H1 (cell line): Measurements from ENCODE around the gene C2CD4D. TPM values are rescaled to one million over a fixed set of nuclear protein-coding genes. Genes with fewer than 3 reads are reported as not detected.

Experiments
- ATF2 ChIP-seq: IDR thresholded peaks from 2 replicates; pipeline ENCODE4 v1.6.1; 2012; ENCODE audit warnings: low read length, inconsistent platforms
- ATF3 ChIP-seq: IDR thresholded peaks from 2 replicates; pipeline ENCODE4 v1.6.1; 2011; ENCODE audit warnings: low read depth, mild to moderate bottlenecking, low read length; ENCODE audit not compliant: insufficient read depth
- CTCF ChIP-seq, 3 experiments: IDR thresholded peaks; 1 replicate in 2 of 3; 2 replicates in 1 of 3; pipeline versions ENCODE4 v1.5.1 to v1.6.1; 2011; ENCODE audit warnings: low read length in 3 of 3, mild to moderate bottlenecking in 3 of 3, inconsistent platforms in 2 of 3, low read depth in 1 of 3, moderate library complexity in 1 of 3; ENCODE audit not compliant: insufficient read depth in 1 of 3; ENCODE audit errors: control extremely low read depth in 1 of 3
- KDM4A ChIP-seq: IDR thresholded peaks from one replicate; pipeline ENCODE4 v1.7.1; 2012; ENCODE audit warnings: low read depth, mild to moderate bottlenecking, moderate library complexity, low read length, inconsistent platforms; ENCODE audit not compliant: severe bottlenecking
- MAFK ChIP-seq: IDR thresholded peaks from 2 replicates; pipeline ENCODE4 v1.6.1; 2012; ENCODE audit warnings: low read depth, mild to moderate bottlenecking, improper control_type of control experiment, low read length
- POU5F1 ChIP-seq: IDR thresholded peaks from 2 replicates; pipeline ENCODE4 v1.6.1; 2011; ENCODE audit warnings: low read depth, mild to moderate bottlenecking, low read length, moderate library complexity
- SIX5 ChIP-seq: IDR thresholded peaks from 2 replicates; pipeline ENCODE4 v1.6.1; 2011; ENCODE audit warnings: mild to moderate bottlenecking, low read depth, low read length
- YY1 ChIP-seq: IDR thresholded peaks from 2 replicates; pipeline ENCODE4 v1.6.1; 2011; ENCODE audit warnings: low read depth, mild to moderate bottlenecking, low read length
- polyA plus RNA-seq, 7 experiments: library from polyadenylated mRNA; depleted of rRNA in 3 of 7; stranded (reverse) in 5 of 7; unstranded in 2 of 7; fragments of >200 nt in 5 of 7; fragments of 200-250 nt in 2 of 7; gene quantifications; 1 replicate in 5 of 7; 2 replicates in 1 of 7; 4 replicates in 1 of 7; pipeline versions ENCODE4 v1.2.1 to v1.2.3, GENCODE V29; 2011 to 2013; ENCODE audit warnings: missing spikeins in 2 of 7, mixed read lengths in 2 of 7
- total RNA-seq: library from RNA; stranded (reverse); fragmentation: NEBNext Ultra II Directional; extraction: Animal tissue kit (Norgen Biotek cat#: 25700); gene quantifications from 2 replicates; pipeline ENCODE4 v1.2.1, GENCODE V29; 2021

Gene C2CD4D
- total and polyA plus RNA-seq, 2 of the 8 experiments (the other 6 are each of a cell fraction or from before 2014, with no cell fraction given), result 0.41 to 0.71 TPM

GRCh38 chr1:151839457-151840403, at the start of gene C2CD4D (continued):
- TF ChIP-seq CTCF (IDR thresholded peaks at IDR 0.05; ENCODE audit: control extremely low read depth in 1 of 3, insufficient read depth in 1 of 3, low read depth in 1 of 3, low read length in 3 of 3) (peak; percentile 8 to 24 (median 15); a peak in 3 of 4 replicates), YY1 (no peak), KDM4A (peak; percentile 61), POU5F1 (no peak), ATF3 (no peak), ATF2 (0 out of 2 replicates have a peak, but pooled peaks have one; percentile 34), MAFK (no peak), SIX5 (no peak)
